Endometrium (tissue), 2 donors: ENCODE measurements around the gene TLL1.
A peak's percentile ranks its signal among the peaks of the same experiment; 100 is the strongest.

ENCODE experiments used
- FAIRE-seq: peaks from 2 replicates; lab custom pipeline; 2012; peaks lifted over from hg19 to GRCh38; lab: Jason Lieb, UNC
- donor health status: control.
- donor health status: control.

Gene TLL1

DNA sequence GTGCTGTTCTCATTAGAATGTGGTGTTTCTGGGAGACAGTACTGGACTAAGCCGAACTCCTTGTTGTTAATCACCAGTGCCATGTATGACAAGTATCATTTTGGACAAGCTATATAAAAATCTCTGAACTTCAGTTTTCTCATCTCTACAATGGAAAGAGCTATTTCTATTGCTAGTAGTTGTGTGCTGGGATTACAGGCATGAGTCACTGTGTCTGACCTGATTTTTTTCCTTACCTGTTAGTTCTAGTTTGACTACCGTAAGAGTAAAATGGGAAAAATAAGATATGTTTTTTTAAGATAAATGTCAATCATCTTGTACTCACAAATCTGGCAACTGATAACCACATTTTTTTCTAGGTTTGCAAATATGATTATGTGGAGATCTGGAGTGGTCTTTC is 192.3 kb downstream of the TLL1 start:
- no peak for FAIRE-seq

- peak; percentile 41 for FAIRE-seq
These were observed 193.9 kb downstream of the TLL1 start for GRCh38 chr4:166066936-166067335.

DNA sequence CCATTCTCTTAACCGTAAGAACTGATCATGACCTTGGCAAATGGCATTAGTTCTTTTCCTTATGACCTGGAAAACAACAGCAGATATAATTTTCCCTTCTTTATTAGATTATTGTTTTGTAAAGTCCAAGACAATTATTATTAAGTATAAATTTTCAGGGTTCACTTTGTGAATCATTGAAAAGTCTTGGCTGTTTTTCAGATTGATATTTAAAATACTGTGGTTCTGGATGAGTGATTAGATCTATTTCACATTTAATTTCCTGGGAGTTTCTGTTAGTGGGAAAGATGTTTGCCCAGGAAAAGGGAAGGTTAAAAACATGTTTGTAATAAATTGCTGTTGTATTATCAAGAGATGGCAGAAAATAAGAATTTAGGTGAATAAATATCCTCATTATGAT is 194.9 kb downstream of the TLL1 start:
- FAIRE-seq, result no peak

DNA sequence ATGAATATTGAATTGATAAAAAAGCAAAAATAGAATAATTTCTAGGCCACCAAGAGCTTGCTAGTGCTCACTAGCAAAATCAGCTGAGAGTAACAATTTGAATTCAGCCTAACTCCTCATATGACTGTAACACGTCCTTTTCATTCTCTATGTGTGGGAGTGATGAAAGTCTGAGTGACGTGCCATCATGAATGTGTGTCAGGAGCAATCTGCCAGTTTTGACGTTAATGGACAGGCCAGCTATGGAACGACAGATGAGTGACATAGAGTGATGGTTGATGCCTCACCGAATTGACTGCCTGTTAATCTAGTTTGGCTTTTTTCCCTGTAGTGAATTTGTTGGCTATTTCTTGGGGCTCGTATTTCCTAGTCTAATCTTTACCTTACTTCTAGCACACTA is 200.7 kb downstream of the TLL1 start:
- FAIRE-seq, result no peak

DNA sequence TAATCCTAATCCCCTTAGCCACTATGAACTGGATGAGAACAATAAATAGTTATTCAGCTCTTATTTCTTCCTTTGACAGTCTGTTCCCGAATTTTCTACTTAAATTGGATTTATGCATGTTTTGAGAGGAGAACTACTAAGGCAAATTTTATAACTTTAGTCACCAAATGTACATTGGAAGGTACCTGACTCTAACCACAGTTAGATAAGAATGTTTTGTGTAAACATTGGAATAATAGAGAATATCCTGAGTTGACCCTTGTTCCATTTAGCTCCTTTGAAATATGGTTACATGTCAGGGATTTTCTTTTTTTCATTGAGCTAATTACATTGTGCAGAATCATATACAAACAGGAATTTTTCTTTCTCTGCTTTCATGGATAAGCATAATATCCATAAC is 202.6 kb downstream of the TLL1 start:
- no peak for FAIRE-seq

DNA sequence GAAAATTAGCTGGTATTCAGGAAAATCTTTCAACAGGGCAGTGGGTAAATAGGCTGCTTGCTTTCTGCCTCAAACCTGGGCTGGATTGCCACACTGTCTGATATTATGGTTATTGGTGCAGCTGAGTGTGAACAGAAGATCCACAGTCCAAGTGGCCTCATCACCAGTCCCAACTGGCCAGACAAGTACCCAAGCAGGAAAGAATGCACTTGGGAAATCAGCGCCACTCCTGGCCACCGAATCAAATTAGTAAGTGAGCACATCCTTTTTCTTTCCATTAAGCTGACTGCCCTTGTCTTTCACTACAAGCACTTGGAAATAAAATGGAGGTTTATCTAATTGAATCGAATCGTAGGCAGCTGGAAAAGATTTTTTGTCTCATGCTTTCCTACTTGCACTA is 204.7 kb downstream of the TLL1 start:
- no peak for FAIRE-seq

GRCh38 chr4:166078383-166078782 is 205.3 kb downstream of the TLL1 start:
- FAIRE-seq, result no peak

DNA sequence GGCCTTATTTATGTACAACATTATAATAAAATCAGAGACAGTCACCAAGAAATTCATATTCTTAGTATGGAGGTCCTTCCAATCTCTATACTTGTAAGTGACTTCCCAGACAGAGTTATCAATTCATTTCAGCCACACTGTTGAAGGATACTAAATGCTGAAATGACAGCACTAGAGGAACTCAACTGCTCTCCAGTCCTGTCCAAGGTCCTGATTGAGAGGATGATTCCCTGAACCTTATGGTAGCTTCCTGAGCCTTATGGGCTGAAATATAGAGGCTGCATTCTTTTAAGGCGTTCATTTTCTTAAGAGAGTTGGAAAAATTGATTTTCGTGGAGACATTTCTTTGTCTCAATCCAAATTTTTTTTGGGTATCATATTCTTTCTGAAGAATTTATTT is 205.9 kb downstream of the TLL1 start:
- FAIRE-seq, result no peak

GRCh38 chr4:166087569-166087968 is 214.5 kb downstream of the TLL1 start:
- FAIRE-seq, result no peak

GRCh38 chr4:166088576-166088975 is 215.5 kb downstream of the TLL1 start:
- no peak for FAIRE-seq

- FAIRE-seq, result no peak
These were observed 218.1 kb downstream of the TLL1 start for GRCh38 chr4:166091146-166091545.

DNA sequence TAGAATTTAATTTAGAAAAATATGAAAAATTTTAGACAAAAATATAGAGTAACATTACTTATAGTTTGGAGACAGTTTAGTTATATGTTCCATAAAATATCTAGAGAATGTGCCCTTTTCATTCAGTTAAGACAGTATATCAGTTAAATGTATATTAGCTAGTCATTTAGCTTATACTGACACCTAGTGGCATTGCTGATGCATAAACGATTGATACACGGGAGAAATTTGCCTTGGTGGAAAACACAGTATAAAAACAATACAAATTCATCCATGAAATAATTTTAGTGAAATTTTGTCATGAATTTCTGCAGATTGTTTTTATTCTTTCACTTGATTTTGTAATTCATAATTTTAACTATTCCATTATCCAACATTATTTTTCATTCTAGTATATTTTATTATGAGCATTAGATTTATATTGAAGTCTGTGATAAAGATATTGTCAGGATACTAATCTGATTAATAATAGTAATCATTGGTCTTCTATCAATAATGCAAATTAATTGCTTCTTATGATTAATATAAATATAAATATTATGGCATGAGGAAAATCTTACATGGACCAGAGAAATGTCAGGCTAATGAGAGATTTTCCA is 219.0 kb downstream of the TLL1 start:
- FAIRE-seq, result peak; percentile 97

GRCh38 chr4:166092797-166093290 is 219.8 kb downstream of the TLL1 start:
- FAIRE-seq, result no peak

- FAIRE-seq, result no peak
These were observed 231.6 kb downstream of the TLL1 start for GRCh38 chr4:166104623-166105022.

- FAIRE-seq, result no peak
These were observed 248.9 kb downstream of the TLL1 start for GRCh38 chr4:166121897-166122296.

DNA sequence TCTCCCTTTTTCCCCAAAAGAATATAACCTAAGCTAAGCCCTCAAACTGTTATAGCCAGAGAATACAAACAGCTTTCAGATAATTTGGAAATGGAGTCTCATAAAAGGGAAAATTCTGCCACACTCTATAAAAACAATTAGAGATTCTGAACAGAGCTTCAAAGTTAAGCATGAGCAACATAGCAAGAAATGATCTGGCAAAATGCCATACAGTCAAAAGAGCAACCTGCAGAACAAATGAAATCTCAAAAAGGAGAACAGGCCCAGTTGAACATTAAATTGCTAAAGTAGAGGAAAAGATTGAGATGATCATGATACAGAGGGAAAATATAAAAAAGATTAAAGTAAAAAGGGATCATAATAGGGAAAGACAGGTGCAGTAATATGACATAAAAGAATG is 250.5 kb downstream of the TLL1 start:
- FAIRE-seq, result no peak

- FAIRE-seq, result no peak
These were observed 255.4 kb downstream of the TLL1 start for GRCh38 chr4:166128403-166128802.

- no peak for FAIRE-seq
These were observed 261.2 kb downstream of the TLL1 start for GRCh38 chr4:166134285-166134684.

- no peak for FAIRE-seq
These were observed 267.9 kb downstream of the TLL1 start for GRCh38 chr4:166140951-166141350.

DNA sequence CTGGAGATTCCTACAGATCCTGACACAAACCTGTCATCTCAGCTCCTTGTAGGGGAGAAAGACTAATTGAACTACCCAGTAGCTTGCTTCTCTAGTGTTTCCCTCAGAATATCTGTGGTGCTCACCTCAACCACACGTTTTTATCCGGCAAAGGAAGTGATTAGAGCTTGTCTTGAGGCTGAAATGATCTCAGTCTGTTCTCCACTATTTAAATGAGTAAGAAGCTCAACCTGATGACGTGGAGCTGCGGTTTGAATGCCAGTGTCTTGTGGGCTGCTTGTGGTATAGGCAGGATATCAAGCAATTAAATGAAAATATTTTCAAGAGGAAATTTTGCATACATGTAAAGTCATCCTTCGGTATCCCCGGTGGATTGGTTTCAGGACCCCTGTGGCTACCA is 270.2 kb downstream of the TLL1 start:
- no peak for FAIRE-seq

DNA sequence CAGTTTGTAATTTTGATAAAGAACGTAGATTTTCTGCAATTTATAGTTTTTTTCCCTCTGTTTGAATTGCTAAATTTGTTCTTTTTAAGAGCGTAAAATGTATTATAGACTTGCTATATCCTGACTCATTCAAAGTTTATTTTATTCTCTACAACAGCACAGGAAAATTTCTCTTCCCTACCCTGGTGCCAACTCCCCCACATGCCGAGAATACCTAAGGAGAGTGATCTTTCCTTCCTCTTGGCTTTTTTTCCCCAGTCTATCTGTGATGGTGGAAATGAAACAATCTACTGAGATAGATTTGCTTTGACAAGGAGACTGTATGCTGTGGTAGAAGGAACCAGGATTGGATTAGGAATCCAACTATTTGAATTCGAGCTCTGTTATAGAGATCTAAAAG is 271.6 kb downstream of the TLL1 start:
- no peak for FAIRE-seq

- no peak for FAIRE-seq
These were observed 273.9 kb downstream of the TLL1 start for GRCh38 chr4:166146806-166147540.
